HG02571 (cell line): Measurements from ENCODE around the gene GSX2.
A peak's percentile ranks its signal among the peaks of the same experiment; 100 is the strongest.

Experiments used
- ATAC-seq: cut with Tn5 transposase; IDR thresholded peaks from one replicate; pipeline ENCODE4 v1.9.1; 2021; ENCODE audit warnings: mild to moderate bottlenecking, moderate library complexity; ENCODE audit not compliant: unreplicated experiment

Gene GSX2

DNA sequence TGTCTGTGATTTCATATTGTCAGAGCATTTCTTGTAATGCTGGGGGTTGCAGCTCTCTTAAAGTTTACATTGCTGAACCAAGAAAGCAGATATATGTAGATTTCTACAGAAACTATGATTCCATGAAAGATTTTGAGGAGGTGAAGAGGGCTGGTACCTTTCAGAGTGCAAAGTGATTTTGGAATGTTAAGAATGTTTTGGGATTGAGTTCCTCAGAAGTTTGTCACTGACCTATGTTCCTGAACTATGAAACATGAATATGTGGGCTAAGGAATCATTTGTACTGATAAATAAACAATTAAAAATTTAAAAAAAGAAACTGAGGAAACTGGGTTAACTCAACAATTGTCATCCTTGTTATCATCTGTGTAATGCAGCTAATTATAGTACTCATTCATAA is 23.3 kb upstream of the GSX2 start:
- no peak for ATAC-seq

DNA sequence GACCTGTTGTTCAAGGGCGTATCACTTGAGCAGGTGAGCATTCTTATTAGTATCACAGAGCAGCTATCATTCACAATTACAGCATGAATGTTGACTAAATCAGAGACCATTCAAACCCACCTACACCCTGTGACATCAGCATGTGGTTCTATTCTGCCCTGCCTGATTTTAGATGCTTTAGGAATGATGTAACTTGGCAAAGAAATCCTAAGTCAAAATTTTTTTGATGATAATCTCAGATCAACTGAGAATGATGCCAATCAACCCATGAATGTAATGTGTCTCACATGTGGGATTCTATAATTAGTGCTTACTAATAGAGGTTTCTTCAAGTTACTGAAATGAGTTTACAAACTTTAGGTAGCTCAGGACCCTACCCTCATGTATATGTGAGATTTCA is 22.2 kb upstream of the GSX2 start:
- ATAC-seq: no peak

DNA sequence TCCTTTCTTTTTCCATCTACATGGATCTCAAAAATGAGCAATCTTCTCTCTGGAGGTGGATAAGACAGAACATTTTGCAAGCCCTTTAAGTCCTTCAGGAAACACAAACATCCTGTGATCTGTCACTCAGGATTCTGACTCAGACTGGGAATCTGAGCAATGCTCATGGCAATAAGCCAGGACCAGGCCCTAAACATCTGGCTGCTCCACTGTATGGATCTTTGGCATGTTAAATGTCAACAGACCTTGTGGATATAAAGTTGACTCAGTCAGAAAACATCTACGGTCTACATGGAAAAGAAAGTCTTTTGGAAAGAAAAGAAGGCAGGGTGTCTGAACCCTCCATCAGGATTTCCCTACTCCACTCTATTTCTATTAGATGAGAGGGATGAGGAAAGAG is 17.8 kb upstream of the GSX2 start:
- ATAC-seq: no peak

DNA sequence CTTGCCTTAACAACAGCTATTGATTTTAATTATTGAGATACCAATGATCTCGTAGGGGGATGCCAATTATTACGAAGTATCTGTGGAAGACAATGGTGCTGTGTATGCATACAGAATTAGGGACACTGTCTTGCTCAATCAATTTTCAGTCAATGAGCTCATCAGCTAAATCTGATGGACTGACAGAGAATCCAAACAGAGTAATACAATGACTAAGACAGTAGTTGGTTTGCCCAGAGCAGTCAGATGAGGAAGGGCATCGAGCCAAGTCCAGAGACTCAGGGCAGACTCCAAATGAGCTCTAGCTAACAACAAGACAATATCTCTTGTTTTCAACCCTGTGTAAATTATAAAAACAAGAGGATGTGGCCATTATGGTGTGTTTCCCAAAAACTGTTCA is 14.7 kb upstream of the GSX2 start:
- no peak for ATAC-seq

DNA sequence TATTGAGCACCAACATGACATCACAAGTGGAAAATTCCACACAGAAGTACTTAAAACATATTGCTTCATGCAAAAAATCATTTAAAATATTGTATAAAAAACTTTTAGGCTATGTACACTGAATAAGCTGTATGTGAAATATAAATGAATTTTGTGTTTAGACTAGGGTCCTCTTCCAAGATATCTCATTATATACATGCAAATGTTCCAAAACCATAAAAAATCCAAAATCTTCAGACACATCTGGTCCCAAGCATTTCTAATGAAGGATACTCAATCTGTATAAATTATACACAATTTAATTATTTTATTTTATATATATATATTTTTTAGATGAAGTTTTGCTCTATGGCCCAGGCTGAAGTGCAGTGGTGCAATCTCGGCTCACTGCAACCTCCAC is 10.1 kb upstream of the GSX2 start:
- no peak for ATAC-seq

DNA sequence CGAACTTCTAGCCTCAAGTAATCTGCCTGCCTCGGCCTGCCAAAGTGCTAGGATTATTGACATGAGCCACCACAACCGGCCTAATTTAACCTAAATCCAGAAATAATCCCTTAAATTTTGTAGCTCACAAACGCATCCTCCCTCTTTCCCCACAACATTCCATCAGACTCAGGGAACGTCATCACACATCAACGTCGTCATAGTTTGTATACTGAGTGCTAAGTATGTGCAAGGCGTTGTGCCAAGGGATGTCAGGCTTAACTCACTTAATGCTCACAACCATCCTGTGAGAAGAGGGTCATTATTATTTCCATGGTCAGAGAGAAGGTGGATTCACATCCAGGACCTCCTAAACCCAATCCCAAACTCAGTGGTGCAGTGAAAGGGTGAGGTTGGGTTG is 9.6 kb upstream of the GSX2 start:
- ATAC-seq: no peak

DNA sequence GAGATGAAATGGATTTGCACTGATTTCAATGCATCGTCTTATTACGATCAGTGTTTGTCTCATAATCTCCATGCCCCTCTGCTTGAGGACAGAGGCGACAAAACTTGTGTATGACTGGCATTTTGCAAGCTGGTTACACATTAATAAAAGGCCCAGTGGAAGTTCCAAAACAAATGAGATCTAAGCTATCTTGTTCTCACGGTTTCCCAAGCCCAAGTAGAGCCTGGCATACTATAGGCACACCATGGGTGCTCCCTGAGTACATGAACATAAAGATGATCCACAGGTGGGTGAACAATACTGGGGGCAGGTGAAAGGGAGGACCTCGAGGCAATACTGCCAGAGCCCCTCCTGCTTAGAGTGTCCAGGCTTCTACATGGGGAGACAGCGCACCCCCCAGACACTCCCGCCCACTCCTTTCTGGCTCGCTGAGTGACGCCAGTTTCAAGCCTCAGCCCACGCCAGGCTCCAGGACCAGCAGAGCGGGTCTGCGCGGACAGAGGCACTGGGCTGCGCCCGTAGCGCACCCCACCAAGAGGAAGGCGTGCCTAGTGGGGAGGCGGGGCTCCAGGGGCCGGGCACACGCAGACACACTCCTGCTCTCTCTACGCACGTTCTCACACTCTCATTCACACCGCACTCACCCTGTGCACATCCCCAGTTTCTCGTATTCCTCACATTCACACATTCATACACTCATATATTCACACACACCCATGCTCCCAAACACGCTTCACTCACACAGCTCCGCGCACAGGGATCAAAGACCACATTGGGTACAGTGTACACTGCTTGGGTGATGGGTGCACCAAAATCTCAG is 8.9 kb upstream of the GSX2 start:
- ATAC-seq: peak; percentile 56

DNA sequence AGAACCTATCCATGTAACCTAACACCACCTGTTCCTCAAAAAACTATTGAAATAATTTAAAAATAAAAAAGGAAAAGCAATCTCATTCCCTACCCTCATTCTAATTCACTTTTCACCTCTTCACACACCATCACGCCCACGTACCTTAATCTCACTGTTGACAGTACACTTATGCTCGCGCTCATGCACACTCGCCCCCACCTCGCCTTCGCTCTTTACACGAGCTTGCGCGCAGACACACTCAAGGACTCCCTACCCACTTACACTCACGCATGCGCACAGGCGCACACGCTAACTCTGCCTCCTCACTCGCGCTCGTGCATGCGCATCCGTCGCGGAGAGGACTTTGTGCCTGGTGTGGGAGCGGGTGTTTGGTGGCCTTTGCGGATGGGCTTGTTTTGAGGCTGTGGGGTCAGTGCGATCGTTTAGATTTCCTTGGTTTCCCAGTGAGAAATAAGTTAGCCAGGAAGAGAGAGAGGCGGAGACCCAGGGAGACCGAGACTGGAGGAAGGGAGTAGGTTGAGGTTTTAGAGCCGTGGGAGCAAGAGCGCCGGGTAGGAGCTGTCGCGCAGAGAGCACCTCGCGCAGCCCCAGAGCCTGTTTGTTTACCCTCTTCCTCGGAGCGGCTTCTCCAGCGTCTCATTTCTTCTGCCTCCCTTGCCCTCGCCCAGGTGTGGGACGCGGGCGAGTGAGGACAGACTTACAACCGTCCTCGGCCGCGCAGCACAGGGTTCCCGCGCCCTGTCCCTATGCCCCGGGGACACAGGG is 8.1 kb upstream of the GSX2 start:
- peak; percentile 82 for ATAC-seq

DNA sequence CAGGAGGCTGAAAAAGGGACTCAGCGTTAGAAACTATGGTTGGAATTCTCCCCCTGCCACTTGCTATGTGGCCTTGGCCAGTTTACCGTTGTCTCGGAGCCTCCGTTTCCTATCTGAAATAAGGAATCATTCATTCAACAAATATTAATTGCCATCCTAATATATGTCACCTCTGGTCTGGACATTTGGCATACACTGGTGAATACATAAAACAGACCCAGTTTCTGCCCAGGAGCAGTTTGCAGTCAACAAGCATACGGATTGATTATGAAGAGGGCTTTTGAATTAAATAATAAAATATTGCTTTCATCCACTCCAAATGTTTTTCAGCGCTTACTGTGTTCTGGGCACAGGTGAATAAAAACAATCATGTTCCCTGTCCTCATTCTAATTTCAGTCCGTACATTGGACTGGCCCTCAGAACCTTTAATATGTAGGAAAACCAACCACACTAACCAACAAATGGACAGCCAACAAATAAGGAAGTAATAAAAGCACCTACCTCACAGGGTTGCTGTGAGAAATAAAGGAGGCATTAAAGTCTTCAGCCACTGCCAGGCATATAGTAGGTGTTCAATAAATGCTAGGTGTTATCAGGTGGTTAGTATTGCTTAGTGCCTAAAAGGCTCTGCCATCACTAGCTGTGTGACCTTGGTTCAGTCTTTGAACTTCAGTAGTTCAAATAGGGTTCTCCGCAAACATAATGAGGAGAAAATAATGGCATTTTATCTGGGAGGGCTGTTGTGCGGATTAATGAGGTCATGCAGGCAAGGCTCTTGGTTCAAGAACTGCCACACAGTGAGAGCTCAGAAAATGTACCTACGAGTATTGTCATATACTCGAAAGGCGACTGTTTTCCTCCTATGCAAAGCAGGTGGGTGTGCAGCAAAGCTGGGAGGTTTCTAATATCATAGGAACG is 7.3 kb upstream of the GSX2 start:
- ATAC-seq: no peak

DNA sequence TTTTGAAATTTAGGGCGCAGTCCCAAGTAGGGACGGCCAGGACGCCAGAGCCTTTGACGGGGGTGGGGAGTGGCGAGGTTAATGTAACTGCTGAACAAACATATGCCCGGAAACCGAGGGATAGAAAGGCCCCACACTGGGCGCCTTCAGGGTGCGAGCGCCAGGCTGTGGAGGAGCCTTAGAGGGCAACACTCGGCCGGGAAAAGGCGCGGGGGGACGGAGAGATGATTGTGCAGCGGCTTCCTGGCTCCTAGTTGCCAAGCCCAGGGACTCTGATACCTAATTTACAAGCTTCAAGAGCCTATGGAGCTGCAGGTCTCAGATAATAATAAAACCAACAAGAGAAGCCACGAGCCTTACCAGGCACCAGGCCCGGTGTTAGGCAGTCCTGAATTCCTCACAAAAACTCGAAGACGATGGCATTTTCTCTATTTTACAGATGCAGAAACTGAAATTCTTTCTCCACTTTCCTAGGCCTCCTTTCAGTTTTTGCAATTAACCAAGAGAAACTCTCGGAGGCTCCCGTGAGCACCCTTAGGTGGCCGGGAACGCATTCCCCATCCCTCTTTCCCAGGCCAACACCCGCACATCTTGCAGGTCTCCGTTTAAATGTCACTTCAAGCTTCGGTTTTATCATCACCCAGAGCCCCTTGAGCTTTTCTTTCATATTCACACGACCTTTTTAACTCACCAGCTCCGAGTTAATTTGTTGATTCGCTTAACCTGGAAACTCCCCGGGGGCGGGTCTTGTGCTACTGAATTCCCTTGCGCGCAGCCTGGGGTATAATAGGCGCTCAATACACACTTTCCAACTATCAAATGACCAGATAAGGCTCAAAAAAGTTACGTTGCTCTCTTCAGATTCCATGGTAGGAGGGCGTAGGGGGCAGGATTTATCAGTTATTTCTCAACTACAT is 6.4 kb upstream of the GSX2 start:
- no peak for ATAC-seq

DNA sequence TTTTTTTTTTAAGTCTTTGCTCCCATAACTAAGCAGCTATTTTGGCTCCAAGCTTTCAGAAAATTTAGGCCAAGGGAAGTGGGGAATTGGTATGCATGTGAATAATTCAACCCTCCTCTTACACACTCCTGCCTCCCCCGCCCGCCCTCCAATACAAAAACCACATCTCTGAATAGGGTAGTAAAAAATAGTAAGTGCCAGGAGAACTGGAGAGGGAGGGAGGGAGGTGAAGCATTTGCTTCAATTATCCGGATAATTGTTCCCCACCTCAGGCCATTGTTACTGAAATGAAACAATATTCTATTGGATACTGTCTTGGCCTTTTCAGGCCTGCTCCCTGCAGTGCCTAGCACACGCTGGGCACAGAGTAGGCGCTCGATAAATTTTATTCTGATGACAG is 5.5 kb upstream of the GSX2 start:
- no peak for ATAC-seq

DNA sequence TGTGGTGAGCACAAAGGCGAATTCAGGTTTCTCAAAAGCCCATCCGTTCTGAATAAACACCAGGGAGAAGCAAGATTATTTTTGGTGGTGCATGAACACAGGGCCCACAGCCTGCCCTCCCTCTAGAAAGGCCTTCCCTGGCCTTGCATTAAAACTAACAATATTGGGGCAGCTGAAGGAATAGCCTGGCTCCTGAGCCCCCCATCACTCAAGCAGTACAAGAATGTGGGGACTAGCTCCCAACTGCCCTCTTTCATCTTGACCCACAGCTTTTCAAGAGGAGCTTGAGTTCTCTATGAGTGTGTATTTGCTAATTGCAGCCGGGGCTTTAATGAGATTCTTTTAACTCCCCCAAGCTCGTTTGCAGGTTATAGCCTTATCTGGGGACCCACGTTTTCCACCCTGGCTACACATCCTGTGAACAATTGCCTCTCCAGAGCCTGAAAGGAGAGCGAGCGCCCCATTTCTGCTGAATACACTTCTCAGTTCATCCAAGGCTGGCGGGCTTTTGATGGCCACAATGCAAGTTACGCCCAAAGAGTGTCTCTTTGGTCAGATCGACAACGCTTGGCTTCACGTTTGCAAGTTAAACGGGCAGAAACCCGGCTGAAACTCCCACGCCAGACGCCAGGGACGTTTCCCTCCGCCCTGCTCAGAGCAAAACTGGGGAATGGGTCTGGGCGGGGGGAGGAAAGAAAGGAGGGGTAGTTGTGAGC is 4.7 kb upstream of the GSX2 start:
- ATAC-seq: no peak

DNA sequence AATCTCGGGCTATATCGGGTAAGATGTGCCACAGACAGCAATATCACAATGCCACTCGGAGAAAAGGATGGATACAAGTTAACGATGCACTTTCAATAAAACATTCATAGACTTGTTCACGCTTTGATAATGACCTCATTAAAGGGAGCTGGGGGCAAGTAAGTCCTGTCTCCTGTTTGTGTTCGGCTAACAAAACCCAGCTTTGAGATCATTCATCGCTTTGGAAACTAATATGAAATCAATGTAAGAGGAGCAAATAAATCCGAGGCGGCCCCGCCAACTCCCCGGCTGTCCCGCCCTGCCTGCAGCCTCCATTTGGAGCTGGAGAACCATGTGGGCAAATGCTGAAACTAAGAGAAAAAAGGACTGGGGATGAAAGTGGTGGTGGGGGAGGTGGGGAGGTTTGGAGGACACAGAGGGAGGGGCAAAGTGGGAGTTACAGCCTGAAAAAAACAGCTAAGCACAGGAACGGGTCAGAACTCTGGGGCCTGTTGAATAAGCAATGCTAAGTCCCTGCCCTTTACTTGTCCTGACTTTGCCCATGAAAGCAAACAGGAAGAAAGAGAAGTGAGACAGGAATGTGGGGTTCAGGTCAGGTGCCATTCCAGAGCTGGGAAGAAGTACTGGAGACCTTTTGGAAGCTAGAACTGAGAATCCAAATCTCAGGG is 3.5 kb upstream of the GSX2 start:
- ATAC-seq: no peak

DNA sequence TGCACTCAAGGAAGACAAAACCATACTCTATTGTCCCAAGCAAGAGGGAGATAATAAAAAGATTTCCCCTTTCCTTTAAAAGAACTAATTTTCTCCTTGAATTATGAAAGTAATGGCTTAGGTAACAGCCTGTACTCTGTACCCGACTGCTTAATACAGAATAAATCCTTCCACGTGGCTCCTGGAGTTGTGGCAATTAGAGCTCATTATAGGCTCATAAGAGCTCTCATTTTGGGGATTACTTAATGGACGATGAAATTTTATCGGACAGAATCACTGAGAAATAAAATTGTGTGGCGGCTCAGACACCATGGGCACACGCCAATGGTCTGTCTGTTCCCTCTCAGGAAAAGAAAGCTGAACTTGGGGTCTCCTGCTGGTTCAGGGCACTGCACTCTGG is 2.8 kb upstream of the GSX2 start:
- ATAC-seq: no peak

DNA sequence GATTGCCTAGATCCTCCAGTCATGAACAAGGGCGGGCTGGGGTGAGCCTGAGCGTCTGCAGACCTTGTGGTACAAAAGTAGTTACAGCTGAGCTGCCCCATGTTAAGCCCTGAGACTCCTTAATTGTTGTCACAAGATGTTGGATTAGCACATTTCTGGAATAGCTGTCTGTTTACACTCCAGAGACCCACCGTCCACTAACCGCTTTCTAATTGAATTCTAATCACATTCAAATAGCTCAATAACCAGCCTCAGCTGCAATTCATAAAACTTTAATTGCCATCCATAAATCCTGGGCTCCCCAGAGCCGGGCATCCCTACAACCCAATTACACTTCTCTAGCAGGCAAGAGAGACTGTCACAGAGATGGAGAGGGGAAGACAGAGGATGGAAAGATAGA is 1.6 kb upstream of the GSX2 start:
- ATAC-seq: no peak

DNA sequence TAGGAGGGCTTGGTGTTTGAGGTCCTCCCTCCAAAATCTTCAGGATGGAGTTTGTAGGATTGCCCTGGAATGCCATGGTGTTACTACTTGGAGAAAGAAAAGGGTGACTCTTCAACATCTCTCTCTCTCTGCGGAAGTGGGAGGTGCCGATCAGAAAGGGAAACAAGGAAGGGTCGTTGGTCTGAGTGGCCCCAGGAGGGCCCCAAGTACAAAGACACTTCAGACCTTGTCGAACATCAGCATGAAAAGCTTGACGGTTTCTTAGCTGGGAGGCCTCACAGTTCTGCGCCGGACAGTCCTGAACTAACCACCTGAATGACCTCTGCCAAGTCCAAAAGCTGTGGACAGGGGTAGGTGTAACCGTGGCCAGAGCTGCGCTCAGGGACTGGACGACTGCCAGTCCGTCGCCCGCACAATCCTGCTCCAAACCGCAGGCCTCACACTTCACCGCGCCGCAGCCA is 646 bp upstream of the GSX2 start:
- ATAC-seq: no peak

DNA sequence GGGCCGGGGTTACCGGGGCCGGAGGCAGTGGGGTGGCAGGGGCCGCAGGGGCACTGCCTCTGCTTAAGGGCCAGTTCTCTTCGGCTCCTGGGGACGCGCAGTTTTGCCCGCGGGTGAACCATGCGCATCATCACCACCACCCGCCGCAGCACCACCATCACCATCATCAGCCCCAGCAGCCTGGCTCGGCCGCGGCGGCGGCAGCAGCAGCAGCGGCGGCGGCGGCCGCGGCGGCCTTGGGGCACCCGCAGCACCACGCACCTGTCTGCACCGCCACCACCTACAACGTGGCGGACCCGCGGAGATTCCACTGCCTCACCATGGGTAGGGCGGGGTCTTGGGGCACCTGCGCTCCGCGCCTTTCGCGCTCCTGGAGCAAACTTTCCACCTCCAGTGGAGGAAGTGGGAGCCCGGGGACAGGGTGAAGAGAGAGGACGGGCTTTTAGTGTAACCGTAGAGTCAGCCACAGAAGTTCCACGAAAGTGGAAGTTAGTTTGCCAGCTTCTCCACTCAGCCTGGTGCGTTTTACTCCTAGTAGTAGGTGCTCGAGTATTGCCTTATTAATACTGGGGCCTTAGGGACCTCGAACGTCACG is 729 bp downstream of the GSX2 start:
- ATAC-seq: no peak

DNA sequence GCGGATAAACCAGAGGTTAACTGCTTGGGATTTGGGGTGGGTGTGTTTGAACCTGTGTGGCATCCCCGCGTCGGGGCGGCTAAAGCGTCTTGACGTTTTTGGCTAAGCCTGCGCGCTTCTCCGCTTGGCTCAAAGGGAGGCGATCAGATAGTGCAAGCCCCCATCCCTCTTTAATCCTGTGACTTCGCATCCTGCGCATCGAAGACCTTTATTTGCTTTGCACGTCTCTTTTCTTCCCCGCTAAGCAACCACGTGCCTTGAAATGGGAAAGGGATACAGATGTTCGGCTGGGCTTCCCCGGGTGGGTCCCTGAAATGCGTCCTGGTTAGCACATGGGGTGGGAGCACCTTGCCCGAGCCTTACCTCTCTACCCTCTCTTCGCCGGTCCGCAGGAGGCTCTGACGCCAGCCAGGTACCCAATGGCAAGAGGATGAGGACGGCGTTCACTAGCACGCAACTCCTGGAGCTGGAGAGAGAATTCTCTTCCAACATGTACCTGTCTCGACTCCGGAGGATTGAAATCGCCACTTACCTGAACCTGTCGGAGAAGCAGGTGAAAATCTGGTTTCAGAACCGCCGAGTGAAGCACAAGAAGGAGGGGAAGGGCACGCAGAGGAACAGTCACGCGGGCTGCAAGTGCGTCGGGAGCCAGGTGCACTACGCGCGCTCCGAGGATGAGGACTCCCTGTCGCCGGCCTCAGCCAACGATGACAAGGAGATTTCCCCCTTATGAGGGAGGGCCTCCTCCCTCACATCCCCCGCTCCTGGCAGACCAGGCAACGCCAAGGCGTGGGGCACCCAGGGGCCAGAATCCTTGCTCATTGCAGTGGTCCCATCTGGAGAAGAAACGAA is 1.5 kb downstream of the GSX2 start:
- ATAC-seq: no peak
